HuH-7 (cell line): Measurements from ENCODE around the gene RIC8B.
A peak's percentile ranks its signal among the peaks of the same experiment; 100 is the strongest.
"Not testable (repeated sequence)": the region's sequence is repeated elsewhere in the genome, so short reads cannot be mapped to it uniquely, and the experiment has no call there.

Source experiments
- DNase-seq: peaks from one replicate; pipeline ENCODE4 v3.0.0; 2011; ENCODE audit warnings: low spot score

RIC8B gene

GRCh38 chr12:106774005-106774807 lies at the start of gene RIC8B:
Gene RIC8B, plus strand, starts transcription at chr12:106774682. Its CDS starts 64 bp downstream, at chr12:106774746.
- peak; percentile 93 for DNase-seq

GRCh38 chr12:106724934-106725333 lies 49.5 kb upstream of the RIC8B start:
- no peak for DNase-seq

- DNase-seq = not testable (repeated sequence)
These were observed 47.8 kb upstream of the RIC8B start for GRCh38 chr12:106726603-106727202.

- DNase-seq = no peak
These were observed 44.9 kb upstream of the RIC8B start for GRCh38 chr12:106729611-106730010.

- no peak for DNase-seq
These were observed 41.6 kb upstream of the RIC8B start for GRCh38 chr12:106732890-106733289.

- DNase-seq = no peak
These were observed 40.8 kb upstream of the RIC8B start for GRCh38 chr12:106733660-106734059.

GRCh38 chr12:106736051-106736957 lies 38.2 kb upstream of the RIC8B start:
- DNase-seq = no peak

GRCh38 chr12:106739318-106739717 lies 35.2 kb upstream of the RIC8B start:
- DNase-seq = no peak

- DNase-seq = no peak
These were observed 34.5 kb upstream of the RIC8B start for GRCh38 chr12:106739815-106740530.

GRCh38 chr12:106740818-106741217 lies 33.7 kb upstream of the RIC8B start:
- no peak for DNase-seq

GRCh38 chr12:106741247-106741646 lies 33.2 kb upstream of the RIC8B start:
- no peak for DNase-seq

- no peak for DNase-seq
These were observed 31.1 kb upstream of the RIC8B start for GRCh38 chr12:106743270-106743988.

GRCh38 chr12:106744600-106744999 lies 29.9 kb upstream of the RIC8B start:
- DNase-seq = no peak

GRCh38 chr12:106745181-106745745 lies 29.2 kb upstream of the RIC8B start:
- DNase-seq = no peak

- DNase-seq = no peak
These were observed 26.5 kb upstream of the RIC8B start for GRCh38 chr12:106747973-106748436.

- no peak for DNase-seq
These were observed 24.0 kb upstream of the RIC8B start for GRCh38 chr12:106750524-106750923.

GRCh38 chr12:106753526-106753925 lies 21.0 kb upstream of the RIC8B start:
- no peak for DNase-seq

- no peak for DNase-seq
These were observed 20.2 kb upstream of the RIC8B start for GRCh38 chr12:106754331-106754730.

- DNase-seq = no peak
These were observed 16.7 kb upstream of the RIC8B start for GRCh38 chr12:106757623-106758348.
